PC-3 (cell line): ENCODE measurements around the gene ADRM1. TPM values are rescaled to one million over a fixed set of nuclear protein-coding genes. Genes with fewer than 3 reads are reported as not detected.

Experiments used
- ATAC-seq: fragments of 200-7000 bp; cut with Tn5 transposase; 2 replicates; pipeline ENCODE4 v1.9.1; 2020; ENCODE audit warnings: mild to moderate bottlenecking, moderate library complexity
- BruUV-seq: library from RNA; stranded (reverse); fragments of 400-500 nt; replicated peaks from 2 replicates; lab custom pipeline; 2021; lab: Mats Ljungman, UMichigan
- CTCF ChIA-PET: fragments of 300-600 bp; sonication (Branson Sonifier 250); formaldehyde crosslinking; loops from one replicate; lab custom pipeline; 2022; ENCODE audit warnings: antibody characterized with exemption; lab: Charles Lee
- POLR2A ChIA-PET: fragments of 300-600 bp; sonication (Branson Sonifier 250); formaldehyde crosslinking; loops from one replicate; lab custom pipeline; 2022; ENCODE audit warnings: antibody characterized with exemption; ENCODE audit not compliant: unreplicated experiment; lab: Charles Lee
- DNase-seq: peaks from one replicate; pipeline ENCODE4 v3.0.0-alpha.2; 2015
- H2AFZ ChIP-seq: fragments of 300-600 bp; sonication (generic); 2 replicates; pipeline ENCODE4 v1.6.0; 2016; ENCODE audit warnings: antibody characterized with exemption, low read length
- H3F3A ChIP-seq: fragments of 300-600 bp; sonication (generic); one replicate; pipeline ENCODE4 v1.6.0; 2017; ENCODE audit warnings: antibody characterized with exemption, low read length, control low read depth, mild to moderate bottlenecking; ENCODE audit not compliant: unreplicated experiment
- H3K27ac ChIP-seq: fragments of 300-600 bp; sonication (generic); 2 replicates; pipeline ENCODE4 v1.5.1; 2016; ENCODE audit warnings: mild to moderate bottlenecking, low read length
- H3K27me3 ChIP-seq: fragments of 300-600 bp; sonication (generic); 2 replicates; pipeline ENCODE4 v1.6.1; 2016; ENCODE audit warnings: low read length, mixed read lengths
- H3K36me3 ChIP-seq: fragments of 300-600 bp; sonication (generic); 2 replicates; pipeline ENCODE4 v1.6.1; 2016; ENCODE audit warnings: low read depth, mixed run types, low read length, mixed read lengths
- H3K4me1 ChIP-seq: fragments of 300-600 bp; sonication (generic); 2 replicates; pipeline ENCODE4 v1.5.1; 2016; ENCODE audit warnings: low read length; ENCODE audit not compliant: insufficient read depth
- H3K4me2 ChIP-seq: fragments of 300-600 bp; sonication (generic); 2 replicates; pipeline ENCODE4 v1.6.0; 2016; ENCODE audit warnings: low read length
- H3K4me3 ChIP-seq: fragments of 300-600 bp; sonication (generic); 2 replicates; pipeline ENCODE4 v1.5.1; 2016; ENCODE audit warnings: mild to moderate bottlenecking, low read length, mixed read lengths
- H3K79me2 ChIP-seq: fragments of 300-600 bp; sonication (generic); 2 replicates; pipeline ENCODE4 v1.6.1; 2017; ENCODE audit warnings: low read length, mixed read lengths
- H3K9ac ChIP-seq: fragments of 300-600 bp; sonication (generic); 2 replicates; pipeline ENCODE4 v1.6.0; 2016; ENCODE audit warnings: mild to moderate bottlenecking, low read length
- H3K9me2 ChIP-seq: fragments of 300-600 bp; sonication (generic); replicated peaks from 2 replicates; pipeline ENCODE4 v1.6.1; 2016; ENCODE audit warnings: mixed run types, low read length, mixed read lengths
- H3K9me3 ChIP-seq: fragments of 300-600 bp; sonication (generic); 2 replicates; pipeline ENCODE4 v1.6.1; 2016; ENCODE audit warnings: low read length, mixed read lengths
- H4K20me1 ChIP-seq: fragments of 300-600 bp; sonication (generic); 2 replicates; pipeline ENCODE4 v1.6.1; 2016; ENCODE audit warnings: low read length, mixed read lengths
- CTCF ChIP-seq: fragments of 300-600 bp; sonication (generic); conservative IDR thresholded peaks from 2 replicates; pipeline ENCODE4 v1.5.1; 2017; ENCODE audit warnings: antibody characterized with exemption, low read depth, mild to moderate bottlenecking, low read length
- EZH2 ChIP-seq: fragments of 300-600 bp; sonication (generic); IDR thresholded peaks from one replicate; pipeline ENCODE4 v1.6.1; 2017; ENCODE audit warnings: antibody characterized with exemption, mild to moderate bottlenecking, low read length; ENCODE audit not compliant: unreplicated experiment
- EZH2phosphoT487 ChIP-seq: fragments of 300-600 bp; sonication (generic); IDR thresholded peaks from 2 replicates; pipeline ENCODE4 v1.6.1; 2018; ENCODE audit warnings: mild to moderate bottlenecking, antibody characterized with exemption, low read length, borderline replicate concordance
- intact Hi-C: fragments of 100-400 bp; cut with micrococcal nuclease; formaldehyde crosslinking; loops from 2 replicates; pipeline ENCODE4 v1.9.0; 2023
- total RNA-seq: library from RNA; depleted of rRNA; stranded (reverse); fragments of >200 nt; gene quantifications from 2 replicates; pipeline ENCODE4 v1.2.3, GENCODE V29; 2014

The ADRM1 gene
- total RNA-seq, 1 experiment from 2014 or later = 374 TPM

GRCh38 chr20:62314711-62315302, 12.0 kb downstream of the ADRM1 start:
- ChIA-PET POLR2A (no interaction called here), CTCF (no interaction called here)
- no peaks in the 10 kb centered on the region for H3K4me1 ChIP-seq
- no peaks in the 10 kb centered on the region for H3F3A ChIP-seq
- H3K27ac ChIP-seq = no peak overlapping the region
- peaks cover 67% of the 10 kb centered on the region for H3K36me3 ChIP-seq
- ATAC-seq = no peak
- no peak overlapping the region for H2AFZ ChIP-seq
- no peak overlapping the region for H3K9ac ChIP-seq
- TF ChIP-seq EZH2 (no peak), CTCF (no peak), EZH2phosphoT487 (no peak)
- H3K9me2 ChIP-seq = no peaks in the 10 kb centered on the region
- H4K20me1 ChIP-seq = peaks cover 8% of the 10 kb centered on the region; the same call in 1 of the 2 replicates
- intact Hi-C loops = no loop called here
- no peak for DNase-seq
- no peak overlapping the region for H3K4me3 ChIP-seq
- BruUV-seq = no TSS peak
- H3K4me2 ChIP-seq = no peak overlapping the region
- no peaks in the 10 kb centered on the region for H3K79me2 ChIP-seq
- no peaks in the 10 kb centered on the region for H3K9me3 ChIP-seq
- no peaks in the 10 kb centered on the region for H3K27me3 ChIP-seq

GRCh38 chr20:62315773-62316172, 13.0 kb downstream of the ADRM1 start:
- no peak overlapping the region for H3K27ac ChIP-seq
- POLR2A ChIA-PET = no interaction called here
- no peak overlapping the region for H3K4me3 ChIP-seq
- no TSS peak for BruUV-seq
- no peak for DNase-seq
- H3K9me3 ChIP-seq = no peaks in the 10 kb centered on the region
- H3K36me3 ChIP-seq = peaks cover 73% of the 10 kb centered on the region
- no peaks in the 10 kb centered on the region for H3K27me3 ChIP-seq
- H2AFZ ChIP-seq = no peak overlapping the region
- H3K9me2 ChIP-seq = no peaks in the 10 kb centered on the region
- CTCF ChIA-PET = no interaction called here
- intact Hi-C loops = no loop called here
- peaks cover 5% of the 10 kb centered on the region for H3F3A ChIP-seq
- no peaks in the 10 kb centered on the region for H3K79me2 ChIP-seq
- no peak for TF ChIP-seq EZH2
- TF ChIP-seq EZH2phosphoT487 = no peak
- no peak for TF ChIP-seq CTCF
- no peak overlapping the region for H3K9ac ChIP-seq
- H3K4me1 ChIP-seq = no peaks in the 10 kb centered on the region
- H4K20me1 ChIP-seq = peaks cover 13% of the 10 kb centered on the region; the same call in 1 of the 2 replicates
- H3K4me2 ChIP-seq = no peak overlapping the region
- no peak for ATAC-seq
